Endothelial cell of umbilical vein (primary cell): Measurements from ENCODE around the gene SIGLEC6. TPM values are rescaled to one million over a fixed set of nuclear protein-coding genes. Genes with fewer than 3 reads are reported as not detected.

Experiments used
- BruUV-seq: library from RNA; stranded (reverse); fragments of 400-500 nt; replicated peaks from 2 replicates; lab custom pipeline; 2021; lab: Mats Ljungman, UMichigan
- CTCF ChIA-PET: fragments of 300-600, 350-600 bp; sonication (Branson Sonifier 250); formaldehyde crosslinking; loops from one replicate; lab custom pipeline; 2021; ENCODE audit warnings: antibody characterized with exemption, inconsistent platforms; lab: Charles Lee
- POLR2A ChIA-PET: fragments of 300-600, 350-600 bp; sonication (Branson Sonifier 250); formaldehyde crosslinking; loops from one replicate; lab custom pipeline; 2021; ENCODE audit warnings: antibody characterized with exemption, inconsistent platforms; lab: Charles Lee
- DNase-seq: peaks from one replicate; pipeline ENCODE4 v3.0.0-alpha.2; 2011; ENCODE audit warnings: low read depth, low spot score
- FAIRE-seq: peaks from 2 replicates; lab custom pipeline; 2011; peaks lifted over from hg19 to GRCh38; lab: Jason Lieb, UNC
- H2AFZ ChIP-seq: 2 replicates; pipeline ENCODE4 v1.6.0; 2012; ENCODE audit warnings: low read depth, low read length, control low read depth, inconsistent platforms
- H3K27ac ChIP-seq: 2 replicates; pipeline ENCODE4 v1.5.1; 2011; ENCODE audit warnings: low read depth, mild to moderate bottlenecking, control low read depth, low read length, moderate library complexity; ENCODE audit not compliant: insufficient read depth
- H3K27me3 ChIP-seq, 2 experiments: 2 replicates each; pipeline versions ENCODE4 v1.6.0 to v1.6.1; 2011; ENCODE audit warnings: low read length in 2 of 2, mixed read lengths in 1 of 2; ENCODE audit not compliant: control insufficient read depth in 2 of 2, insufficient read depth in 2 of 2
- H3K36me3 ChIP-seq, 2 experiments: 2 replicates in 1 of 2; 3 replicates in 1 of 2; pipeline ENCODE4 v1.5.1; 2011; ENCODE audit warnings: low read length in 2 of 2, mild to moderate bottlenecking in 1 of 2, moderate library complexity in 1 of 2; ENCODE audit not compliant: control insufficient read depth in 2 of 2, insufficient read depth in 2 of 2; ENCODE audit errors: extremely low read depth in 1 of 2
- H3K4me1 ChIP-seq: 3 replicates; pipeline ENCODE4 v1.5.1; 2011; ENCODE audit warnings: mild to moderate bottlenecking, low read length; ENCODE audit not compliant: control insufficient read depth, insufficient read depth; ENCODE audit errors: extremely low read depth
- H3K4me2 ChIP-seq: 2 replicates; pipeline ENCODE4 v1.6.1; 2011; ENCODE audit warnings: low read length, control low read depth, mixed read lengths; ENCODE audit not compliant: insufficient read depth
- H3K4me3 ChIP-seq, 3 experiments: fragments of 200-600 bp in 1 of 3; sonication (generic), shearing (Covaris generic) in 1 of 3; replicated peaks in 1 of 3; 2 replicates each; pipeline ENCODE4 v1.5.1; 2011 to 2016; ENCODE audit warnings: control low read depth in 3 of 3, low read length in 3 of 3, mild to moderate bottlenecking in 2 of 3, inconsistent platforms in 1 of 3, low read depth in 1 of 3, moderate library complexity in 1 of 3; ENCODE audit not compliant: insufficient read depth in 1 of 3
- H3K79me2 ChIP-seq: 2 replicates; pipeline ENCODE4 v1.6.0; 2012; ENCODE audit warnings: low read length, inconsistent platforms; ENCODE audit not compliant: control insufficient read depth, insufficient read depth
- H3K9ac ChIP-seq: replicated peaks from 2 replicates; pipeline ENCODE3; 2011; ENCODE audit warnings: low read length, control low read depth; ENCODE audit not compliant: insufficient read depth; ENCODE audit errors: extremely low read depth
- H3K9me1 ChIP-seq: replicated peaks from 3 replicates; pipeline ENCODE4 v1.6.0; 2011; ENCODE audit warnings: mild to moderate bottlenecking, low read length; ENCODE audit not compliant: control insufficient read depth, insufficient read depth; ENCODE audit errors: extremely low read depth
- H3K9me3 ChIP-seq: replicated peaks from 2 replicates; pipeline ENCODE4 v1.5.1; 2012; ENCODE audit warnings: low read length, inconsistent platforms; ENCODE audit not compliant: control insufficient read depth, insufficient read depth
- H4K20me1 ChIP-seq: replicated peaks from 2 replicates; pipeline ENCODE3; 2011; ENCODE audit warnings: mild to moderate bottlenecking, low read length; ENCODE audit not compliant: control insufficient read depth, insufficient read depth; ENCODE audit errors: extremely low read depth
- EZH2 ChIP-seq: IDR thresholded peaks from 2 replicates; pipeline ENCODE4 v1.6.1; 2012; ENCODE audit warnings: borderline replicate concordance, low read depth, mild to moderate bottlenecking, moderate library complexity, low read length, inconsistent platforms; ENCODE audit not compliant: severe bottlenecking
- FOS ChIP-seq: IDR thresholded peaks from 2 replicates; pipeline ENCODE4 v1.6.1; 2011; ENCODE audit warnings: mild to moderate bottlenecking, low read length, moderate library complexity, borderline replicate concordance; ENCODE audit not compliant: insufficient read depth
- GATA2 ChIP-seq: IDR thresholded peaks from 2 replicates; pipeline ENCODE4 v1.7.0; 2011; ENCODE audit warnings: low read depth, mild to moderate bottlenecking, moderate library complexity, mixed read lengths, low read length; ENCODE audit not compliant: insufficient read length, insufficient read depth
- JUN ChIP-seq: IDR thresholded peaks from 2 replicates; pipeline ENCODE4 v1.6.1; 2011; ENCODE audit warnings: borderline replicate concordance, low read depth; ENCODE audit not compliant: insufficient read length, insufficient read depth
- MYC ChIP-seq: IDR thresholded peaks from one replicate; pipeline ENCODE4 v1.6.1; 2011; ENCODE audit warnings: mild to moderate bottlenecking, low read depth, low read length
- POLR2A ChIP-seq: IDR thresholded peaks from 2 replicates; pipeline ENCODE4 v1.6.1; 2012; ENCODE audit warnings: low read depth, mild to moderate bottlenecking, control low read depth, low read length
- POLR2AphosphoS5 ChIP-seq: IDR thresholded peaks from 2 replicates; pipeline ENCODE4 v1.6.1; 2012; ENCODE audit warnings: low read depth, mild to moderate bottlenecking, control low read depth, low read length, moderate library complexity; ENCODE audit not compliant: insufficient read depth
- dilution Hi-C: fragments of 300-500 bp; cut with MboI; formaldehyde crosslinking; loops from one replicate; pipeline ENCODE4 v1.15.0; 2019; ENCODE audit warnings: low sequenced_read_pairs; ENCODE audit not compliant: extremely low pct_ligation_motif_present
- intact Hi-C: fragments of 100-400 bp; cut with micrococcal nuclease; formaldehyde crosslinking; loops from one replicate; pipeline ENCODE4 v1.10.0; 2022
- polyA plus RNA-seq, 4 experiments: library from polyadenylated mRNA; depleted of rRNA in 3 of 4; stranded (reverse) in 3 of 4; unstranded in 1 of 4; fragments of >200 nt; gene quantifications; 2 replicates each; pipeline versions ENCODE4 v1.2.1 to v1.2.3, GENCODE V29; 2011 to 2012; ENCODE audit warnings: missing spikeins in 1 of 4
- total RNA-seq: library from RNA; stranded (reverse); gene quantifications from 2 replicates; pipeline ENCODE4 v1.2.3, GENCODE V29; 2021
- TF ChIP-seq, protein P1 (sequence below), 2 donors: IDR thresholded peaks; 1 replicate in 1 of 2; 2 replicates in 1 of 2; pipeline ENCODE4 v1.5.1; 2011; ENCODE audit warnings: low read length in 2 of 2, mild to moderate bottlenecking in 2 of 2, moderate library complexity in 2 of 2, control low read depth in 1 of 2, inconsistent platforms in 1 of 2, low read depth in 1 of 2; ENCODE audit not compliant: insufficient read depth in 1 of 2; ENCODE audit errors: extremely low read depth in 1 of 2
- TF ChIP-seq, protein P2 (sequence below): IDR thresholded peaks from 2 replicates; pipeline ENCODE4 v1.6.1; 2011; ENCODE audit not compliant: insufficient read depth, insufficient read length

SIGLEC6 gene
- total and polyA plus RNA-seq, 2 donors (not counting 3 experiments of a cell fraction or from before 2014, with no cell fraction given): not detected

DNA sequence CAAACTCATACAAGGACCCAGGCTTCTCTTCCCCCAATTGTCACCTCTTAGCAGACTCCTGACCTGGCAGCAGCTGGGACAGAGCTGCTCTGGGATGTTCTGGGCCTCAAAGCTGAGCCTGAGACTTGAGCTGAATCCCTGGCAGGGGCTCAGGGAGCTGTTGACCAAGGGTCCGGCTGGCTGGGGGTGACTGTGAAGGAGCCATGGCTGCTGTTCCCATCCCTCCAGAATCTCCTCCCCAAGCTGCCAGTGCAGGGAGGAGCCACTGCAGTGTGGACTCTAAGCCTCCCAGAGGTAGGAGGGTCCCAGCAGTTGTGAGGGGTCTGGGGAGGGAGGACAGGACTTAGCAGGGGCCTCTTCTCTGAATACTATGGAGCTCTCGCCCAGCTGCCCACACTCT is 2.2 kb downstream of the SIGLEC6 start:
- ChIA-PET CTCF (no interaction called here), POLR2A (no interaction called here)
- H3K27me3 ChIP-seq: peaks cover 0 to 11% of the 10 kb centered on the region in 2 experiments
- no peak overlapping the region for H3K4me2 ChIP-seq
- H2AFZ ChIP-seq: no peak overlapping the region
- H4K20me1 ChIP-seq: no peaks in the 10 kb centered on the region
- no peaks in the 10 kb centered on the region for H3K4me1 ChIP-seq
- no peak for DNase-seq
- no TSS peak for BruUV-seq
- H3K27ac ChIP-seq: no peak overlapping the region
- no peaks in the 10 kb centered on the region for H3K9me1 ChIP-seq
- FAIRE-seq: no peak
- H3K36me3 ChIP-seq: no peaks in the 10 kb centered on the region
- dilution Hi-C loops (no loop called here), intact Hi-C loops (no loop called here)
- H3K9ac ChIP-seq: no peak overlapping the region
- no peak for TF ChIP-seq JUN
- no peaks in the 10 kb centered on the region for H3K9me3 ChIP-seq
- no peak overlapping the region for H3K4me3 ChIP-seq
- no peaks in the 10 kb centered on the region for H3K79me2 ChIP-seq

DNA sequence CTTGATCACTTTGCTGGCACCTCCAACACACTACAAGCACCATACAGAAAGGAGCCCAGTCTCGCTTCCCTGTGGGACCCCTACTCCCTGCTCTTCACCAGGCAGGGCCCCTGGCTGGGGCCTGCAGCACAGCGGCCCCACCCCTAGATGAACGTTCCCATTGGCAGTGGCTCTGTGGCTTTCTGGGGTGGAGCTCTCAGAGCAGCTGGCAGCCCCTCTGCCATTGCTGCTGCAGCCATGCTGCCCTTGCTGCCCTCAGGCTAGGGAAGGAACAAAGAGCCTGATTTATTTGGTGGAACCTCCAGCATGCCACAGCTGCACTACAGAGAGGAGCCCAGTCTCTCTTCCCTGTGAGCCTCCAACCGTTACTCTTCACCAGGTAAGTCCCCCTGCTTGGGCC is 5.8 kb downstream of the SIGLEC6 start:
- Histone ChIP-seq H4K20me1 (no peaks in the 10 kb centered on the region), H3K4me3 (no peak overlapping the region), H3K4me1 (no peaks in the 10 kb centered on the region), H3K79me2 (no peaks in the 10 kb centered on the region), H3K9me3 (no peaks in the 10 kb centered on the region), H3K9me1 (no peaks in the 10 kb centered on the region), H3K4me2 (no peak overlapping the region), H3K27me3 (peaks cover 0 to 2% of the 10 kb centered on the region in 2 experiments), H3K36me3 (no peaks in the 10 kb centered on the region), H2AFZ (no peak overlapping the region), H3K9ac (no peak overlapping the region), H3K27ac (no peak overlapping the region)
- ChIA-PET CTCF (no interaction called here), POLR2A (no interaction called here)
- BruUV-seq: no TSS peak
- FAIRE-seq (no peak), DNase-seq (no peak)
- dilution Hi-C loops: no loop called here
- intact Hi-C loops: no loop called here
- TF ChIP-seq JUN: no peak
- no peak for TF ChIP-seq MYC
- TF ChIP-seq, protein P1, sequence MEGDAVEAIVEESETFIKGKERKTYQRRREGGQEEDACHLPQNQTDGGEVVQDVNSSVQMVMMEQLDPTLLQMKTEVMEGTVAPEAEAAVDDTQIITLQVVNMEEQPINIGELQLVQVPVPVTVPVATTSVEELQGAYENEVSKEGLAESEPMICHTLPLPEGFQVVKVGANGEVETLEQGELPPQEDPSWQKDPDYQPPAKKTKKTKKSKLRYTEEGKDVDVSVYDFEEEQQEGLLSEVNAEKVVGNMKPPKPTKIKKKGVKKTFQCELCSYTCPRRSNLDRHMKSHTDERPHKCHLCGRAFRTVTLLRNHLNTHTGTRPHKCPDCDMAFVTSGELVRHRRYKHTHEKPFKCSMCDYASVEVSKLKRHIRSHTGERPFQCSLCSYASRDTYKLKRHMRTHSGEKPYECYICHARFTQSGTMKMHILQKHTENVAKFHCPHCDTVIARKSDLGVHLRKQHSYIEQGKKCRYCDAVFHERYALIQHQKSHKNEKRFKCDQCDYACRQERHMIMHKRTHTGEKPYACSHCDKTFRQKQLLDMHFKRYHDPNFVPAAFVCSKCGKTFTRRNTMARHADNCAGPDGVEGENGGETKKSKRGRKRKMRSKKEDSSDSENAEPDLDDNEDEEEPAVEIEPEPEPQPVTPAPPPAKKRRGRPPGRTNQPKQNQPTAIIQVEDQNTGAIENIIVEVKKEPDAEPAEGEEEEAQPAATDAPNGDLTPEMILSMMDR (IDR thresholded peaks at IDR 0.05; ENCODE audit: extremely low read depth in 1 of 2, insufficient read depth in 1 of 2, low read depth in 1 of 2, low read length in 2 of 2): no peak
- TF ChIP-seq, protein P2, sequence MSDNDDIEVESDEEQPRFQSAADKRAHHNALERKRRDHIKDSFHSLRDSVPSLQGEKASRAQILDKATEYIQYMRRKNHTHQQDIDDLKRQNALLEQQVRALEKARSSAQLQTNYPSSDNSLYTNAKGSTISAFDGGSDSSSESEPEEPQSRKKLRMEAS: no peak
- no peak for TF ChIP-seq FOS
- no peak for TF ChIP-seq POLR2A
- no peak for TF ChIP-seq EZH2
- no peak for TF ChIP-seq GATA2
- no peak for TF ChIP-seq POLR2AphosphoS5
